H9 (cell line): ENCODE data around the gene FAM78A. TPM values are rescaled to one million over a fixed set of nuclear protein-coding genes. Genes with fewer than 3 reads are reported as not detected.

Experiments used
- DNase-seq: peaks from one replicate; pipeline ENCODE4 v3.0.0-alpha.2; 2017
- H2AFZ ChIP-seq: one replicate; pipeline ENCODE4 v1.6.1; 2013; ENCODE audit warnings: mild to moderate bottlenecking, low read length, control low read depth, moderate library complexity
- H2AK5ac ChIP-seq: 2 replicates; pipeline ENCODE4 v1.6.1; 2013; ENCODE audit warnings: low read length, control low read depth, mixed read lengths; ENCODE audit not compliant: insufficient read length
- H2BK120ac ChIP-seq: one replicate; pipeline ENCODE4 v1.6.1; 2013; ENCODE audit warnings: low read depth, mild to moderate bottlenecking, low read length, control low read depth, inconsistent platforms; ENCODE audit not compliant: poor library complexity, severe bottlenecking
- H2BK12ac ChIP-seq: 2 replicates; pipeline ENCODE4 v1.6.1; 2013; ENCODE audit warnings: low read length, control low read depth, mixed read lengths, low read depth; ENCODE audit not compliant: insufficient read length
- H2BK15ac ChIP-seq: 2 replicates; pipeline ENCODE4 v1.6.1; 2013; ENCODE audit warnings: low read depth, low read length, control low read depth
- H2BK20ac ChIP-seq: one replicate; pipeline ENCODE4 v1.6.1; 2013; ENCODE audit warnings: low read depth, mild to moderate bottlenecking, low read length, control low read depth, inconsistent platforms; ENCODE audit not compliant: poor library complexity, severe bottlenecking
- H2BK5ac ChIP-seq: 2 replicates; pipeline ENCODE4 v1.6.1; 2013; ENCODE audit warnings: low read length, control low read depth, mixed read lengths; ENCODE audit not compliant: insufficient read length
- H3K14ac ChIP-seq: 2 replicates; pipeline ENCODE4 v1.6.1; 2013; ENCODE audit warnings: low read length, control low read depth; ENCODE audit not compliant: insufficient read depth
- H3K18ac ChIP-seq: 2 replicates; pipeline ENCODE4 v1.6.1; 2013; ENCODE audit warnings: low read depth, mild to moderate bottlenecking, mixed read lengths, low read length, control low read depth; ENCODE audit not compliant: insufficient read length
- H3K23ac ChIP-seq: 2 replicates; pipeline ENCODE4 v1.6.1; 2013; ENCODE audit warnings: low read length, control low read depth, mixed read lengths, low read depth; ENCODE audit not compliant: insufficient read length
- H3K23me2 ChIP-seq: 2 replicates; pipeline ENCODE4 v1.6.1; 2013; ENCODE audit warnings: low read depth, mild to moderate bottlenecking, mixed read lengths, low read length, control low read depth; ENCODE audit not compliant: insufficient read length, poor library complexity, severe bottlenecking
- H3K27ac ChIP-seq: 2 replicates; pipeline ENCODE4 v1.5.1; 2013; ENCODE audit warnings: low read length, control low read depth, mixed read lengths, low read depth; ENCODE audit not compliant: insufficient read length
- H3K27me3 ChIP-seq: 2 replicates; pipeline ENCODE4 v1.6.1; 2013; ENCODE audit warnings: low read length, control low read depth, inconsistent platforms; ENCODE audit not compliant: insufficient read depth
- H3K4ac ChIP-seq: 2 replicates; pipeline ENCODE4 v1.6.1; 2013; ENCODE audit warnings: low read depth, mild to moderate bottlenecking, control low read depth, inconsistent platforms, low read length, moderate library complexity
- H3K4me1 ChIP-seq: 2 replicates; pipeline ENCODE4 v1.6.1; 2013; ENCODE audit warnings: low read length, control low read depth, inconsistent platforms; ENCODE audit not compliant: insufficient read depth
- H3K4me2 ChIP-seq: 2 replicates; pipeline ENCODE4 v1.6.1; 2013; ENCODE audit warnings: low read length, control low read depth, mixed read lengths; ENCODE audit not compliant: insufficient read length, insufficient read depth
- H3K56ac ChIP-seq: 2 replicates; pipeline ENCODE4 v1.6.1; 2013; ENCODE audit warnings: low read depth, mild to moderate bottlenecking, mixed read lengths, low read length, control low read depth; ENCODE audit not compliant: insufficient read length
- H3K79me1 ChIP-seq: 2 replicates; pipeline ENCODE4 v1.6.1; 2013; ENCODE audit warnings: low read depth, mild to moderate bottlenecking, moderate library complexity, low read length, control low read depth, inconsistent platforms; ENCODE audit not compliant: insufficient read depth, poor library complexity, severe bottlenecking
- H3K79me2 ChIP-seq: 2 replicates; pipeline ENCODE4 v1.6.1; 2013; ENCODE audit warnings: low read length, control low read depth, inconsistent platforms; ENCODE audit not compliant: insufficient read depth
- H3K9ac ChIP-seq: 2 replicates; pipeline ENCODE4 v1.6.1; 2013; ENCODE audit warnings: low read length, control low read depth, mixed read lengths; ENCODE audit not compliant: insufficient read length; ENCODE audit errors: extremely low read depth
- H3K9me3 ChIP-seq: one replicate; pipeline ENCODE4 v1.6.1; 2013; ENCODE audit warnings: low read depth, low read length, inconsistent platforms; ENCODE audit not compliant: control insufficient read depth
- H3T11ph ChIP-seq: one replicate; pipeline ENCODE4 v1.6.1; 2013; ENCODE audit warnings: mild to moderate bottlenecking, low read length, control low read depth, inconsistent platforms
- H4K20me1 ChIP-seq: one replicate; pipeline ENCODE4 v1.6.1; 2013; ENCODE audit not compliant: control insufficient read depth, insufficient read length, insufficient read depth
- H4K5ac ChIP-seq: 2 replicates; pipeline ENCODE4 v1.6.1; 2013; ENCODE audit warnings: low read depth, mild to moderate bottlenecking, mixed read lengths, low read length, control low read depth; ENCODE audit not compliant: insufficient read length
- H4K8ac ChIP-seq: replicated peaks from 2 replicates; pipeline ENCODE4 v1.6.1; 2013; ENCODE audit warnings: low read length, control low read depth, mixed read lengths, low read depth; ENCODE audit not compliant: insufficient read length
- H4K91ac ChIP-seq: 2 replicates; pipeline ENCODE4 v1.6.1; 2013; ENCODE audit warnings: low read depth, mild to moderate bottlenecking, moderate library complexity, mixed read lengths, low read length, control low read depth; ENCODE audit not compliant: insufficient read length
- H3K27ac Mint-ChIP-seq, 3 experiments: 2 replicates in 2 of 3; 3 replicates in 1 of 3; pipeline ENCODE4 v1.8.0; 2020 to 2021; ENCODE audit warnings: mixed read lengths in 3 of 3, mild to moderate bottlenecking in 1 of 3, moderate library complexity in 1 of 3
- H3K27me3 Mint-ChIP-seq: 2 replicates; pipeline ENCODE4 v1.8.0; 2021; ENCODE audit warnings: low read depth, mild to moderate bottlenecking, moderate library complexity, mixed read lengths
- H3K36me3 Mint-ChIP-seq, 3 experiments: 2 replicates in 2 of 3; 3 replicates in 1 of 3; pipeline ENCODE4 v1.8.0; 2020 to 2021; ENCODE audit warnings: low read depth in 3 of 3, mixed read lengths in 3 of 3; ENCODE audit not compliant: insufficient read depth in 1 of 3
- H3K4me1 Mint-ChIP-seq, 2 experiments: 2 replicates each; pipeline ENCODE4 v1.8.0; 2020; ENCODE audit warnings: mixed read lengths in 2 of 2
- H3K4me3 Mint-ChIP-seq, 2 experiments: 2 replicates in 1 of 2; 3 replicates in 1 of 2; pipeline ENCODE4 v1.8.0; 2020 to 2021; ENCODE audit warnings: mild to moderate bottlenecking in 2 of 2, mixed read lengths in 2 of 2, moderate library complexity in 1 of 2
- H3K9me3 Mint-ChIP-seq, 2 experiments: 2 replicates in 1 of 2; 3 replicates in 1 of 2; pipeline ENCODE4 v1.8.0; 2020; ENCODE audit warnings: mild to moderate bottlenecking in 2 of 2, mixed read lengths in 2 of 2, moderate library complexity in 1 of 2
- CTCF ChIP-seq: fragments of 200-600 bp; sonication (generic); conservative IDR thresholded peaks from 3 replicates; pipeline ENCODE4 v1.8.0; 2021; ENCODE audit warnings: antibody characterized with exemption, mild to moderate bottlenecking
- WGBS: extraction: QIAGEN DNeasy Blood & Tissue Kit; methylation state at CpG from one replicate; pipeline ENCODE4 v1.1.7; 2013; ENCODE audit warnings: missing lambda C conversion rate, low lambda C conversion rate, mixed read lengths; ENCODE audit not compliant: insufficient read length; ENCODE audit errors: extremely low coverage; 5-methylcytosine and 5-hydroxymethylcytosine counted together
- total RNA-seq: library from RNA; stranded (reverse); gene quantifications from 2 replicates; pipeline ENCODE4 v1.2.1, GENCODE V29; 2021

FAM78A gene
- total RNA-seq, 1 experiment from 2014 or later: 1.9 TPM

- H3K79me1 ChIP-seq: no peaks in the 10 kb centered on the region
- no peak overlapping the region for H2BK120ac ChIP-seq
- H4K5ac ChIP-seq: no peak overlapping the region
- no peaks in the 10 kb centered on the region for H4K20me1 ChIP-seq
- Mint-ChIP-seq H3K4me1 (peaks cover under 1 to 10% of the 10 kb centered on the region in 2 experiments; a peak in 2 of 4 replicates), H3K27me3 (no peaks in the 10 kb centered on the region), H3K36me3 (no peaks in the 10 kb centered on the region), H3K9me3 (no peaks in the 10 kb centered on the region), H3K4me3 (no peak overlapping the region), H3K27ac (no peak overlapping the region)
- H3K23me2 ChIP-seq: no peaks in the 10 kb centered on the region
- DNase-seq: no peak
- no peaks in the 10 kb centered on the region for H3K9me3 ChIP-seq
- no peak overlapping the region for H3K56ac ChIP-seq
- H3K14ac ChIP-seq: no peak overlapping the region
- no peak overlapping the region for H2AK5ac ChIP-seq
- no peak overlapping the region for H2AFZ ChIP-seq
- no peak overlapping the region for H4K91ac ChIP-seq
- H2BK12ac ChIP-seq: no peak overlapping the region
- no peak overlapping the region for H3K18ac ChIP-seq
- H3T11ph ChIP-seq: no peak overlapping the region
- no peak overlapping the region for H3K4ac ChIP-seq
- H3K4me1 ChIP-seq: no peaks in the 10 kb centered on the region
- H3K9ac ChIP-seq: no peak overlapping the region
- no peaks in the 10 kb centered on the region for H3K27me3 ChIP-seq
- no peak overlapping the region for H3K27ac ChIP-seq
- TF ChIP-seq CTCF: no peak
- H2BK20ac ChIP-seq: no peak overlapping the region
- no CpG with 5 or more reads among the region's 5 CpGs for WGBS
- no peak overlapping the region for H4K8ac ChIP-seq
- no peak overlapping the region for H3K4me2 ChIP-seq
- no peak overlapping the region for H2BK5ac ChIP-seq
- H2BK15ac ChIP-seq: no peak overlapping the region
- H3K23ac ChIP-seq: no peak overlapping the region
- H3K79me2 ChIP-seq: no peaks in the 10 kb centered on the region
Observed at GRCh38 chr9:131298341-131298740, 22.0 kb upstream of the FAM78A start.
